ENCODE results near the gene TTLL8.

DNA sequence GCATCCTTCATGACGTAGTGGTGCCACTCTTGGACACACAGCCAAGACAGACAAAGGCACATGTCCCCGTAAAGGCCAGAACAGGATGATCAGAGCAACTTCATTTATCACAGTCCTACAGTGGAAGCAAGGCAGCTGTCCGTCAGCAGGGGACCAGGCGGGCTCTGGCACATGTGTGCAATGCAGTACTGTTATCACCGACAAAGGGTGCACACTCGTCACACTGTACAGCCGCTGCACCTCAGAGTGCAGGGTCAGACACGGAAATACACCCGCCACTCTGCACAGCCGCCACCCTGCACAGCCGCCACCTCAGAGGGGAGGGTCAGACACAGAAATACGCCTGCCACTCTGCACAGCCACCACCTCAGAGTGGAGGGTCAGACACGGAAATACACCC lies 32.1 kb downstream of the TTLL8 start:
- TF ChIP-seq, protein P1, sequence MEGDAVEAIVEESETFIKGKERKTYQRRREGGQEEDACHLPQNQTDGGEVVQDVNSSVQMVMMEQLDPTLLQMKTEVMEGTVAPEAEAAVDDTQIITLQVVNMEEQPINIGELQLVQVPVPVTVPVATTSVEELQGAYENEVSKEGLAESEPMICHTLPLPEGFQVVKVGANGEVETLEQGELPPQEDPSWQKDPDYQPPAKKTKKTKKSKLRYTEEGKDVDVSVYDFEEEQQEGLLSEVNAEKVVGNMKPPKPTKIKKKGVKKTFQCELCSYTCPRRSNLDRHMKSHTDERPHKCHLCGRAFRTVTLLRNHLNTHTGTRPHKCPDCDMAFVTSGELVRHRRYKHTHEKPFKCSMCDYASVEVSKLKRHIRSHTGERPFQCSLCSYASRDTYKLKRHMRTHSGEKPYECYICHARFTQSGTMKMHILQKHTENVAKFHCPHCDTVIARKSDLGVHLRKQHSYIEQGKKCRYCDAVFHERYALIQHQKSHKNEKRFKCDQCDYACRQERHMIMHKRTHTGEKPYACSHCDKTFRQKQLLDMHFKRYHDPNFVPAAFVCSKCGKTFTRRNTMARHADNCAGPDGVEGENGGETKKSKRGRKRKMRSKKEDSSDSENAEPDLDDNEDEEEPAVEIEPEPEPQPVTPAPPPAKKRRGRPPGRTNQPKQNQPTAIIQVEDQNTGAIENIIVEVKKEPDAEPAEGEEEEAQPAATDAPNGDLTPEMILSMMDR (conservative IDR thresholded peaks at IDR 0.05; ENCODE audit: low read length) = no peak
- TF ChIP-seq EZH2phosphoT487 (IDR thresholded peaks at IDR 0.05; ENCODE audit: borderline replicate concordance, low read depth, low read length) = no peak
